SU-DHL-6 (cell line): ENCODE measurements around the gene UGT1A4.
"Not testable (repeated sequence)": the region's sequence is repeated elsewhere in the genome, so short reads cannot be mapped to it uniquely, and the experiment has no call there.

Experiments used
- H2AFZ ChIP-seq: fragments of 200-600 bp; sonication (generic); 2 replicates; pipeline ENCODE4 v1.6.1; 2014; ENCODE audit warnings: low read depth, mild to moderate bottlenecking, moderate library complexity, mixed read lengths, antibody characterized with exemption, low read length; ENCODE audit not compliant: severe bottlenecking
- H3F3A ChIP-seq: fragments of 200-600 bp; shearing (Covaris generic); 2 replicates; pipeline ENCODE4 v1.6.0; 2016; ENCODE audit warnings: antibody characterized with exemption, mild to moderate bottlenecking; ENCODE audit not compliant: insufficient read depth
- H3K27ac ChIP-seq: fragments of 200-600 bp; sonication (generic); 2 replicates; pipeline ENCODE4 v1.5.1; 2016; ENCODE audit warnings: low read depth, mild to moderate bottlenecking, low read length, moderate library complexity, mixed read lengths
- H3K27me3 ChIP-seq: fragments of 200-600 bp; sonication (generic), shearing (Covaris generic); 2 replicates; pipeline ENCODE4 v1.6.0; 2014; ENCODE audit warnings: mild to moderate bottlenecking, low read length
- H3K36me3 ChIP-seq: fragments of 200-600 bp; sonication (generic); 2 replicates; pipeline ENCODE4 v1.6.1; 2014; ENCODE audit warnings: mild to moderate bottlenecking, low read length, mixed read lengths
- H3K4me2 ChIP-seq: fragments of 300-600, 200-600 bp; shearing (Covaris generic), sonication (generic); 2 replicates; pipeline ENCODE4 v1.6.0; 2014; ENCODE audit warnings: low read length, low read depth, mild to moderate bottlenecking; ENCODE audit not compliant: poor library complexity, severe bottlenecking
- H3K4me3 ChIP-seq: fragments of 200-600 bp; sonication (generic); 2 replicates; pipeline ENCODE4 v1.5.1; 2014; ENCODE audit warnings: antibody characterized with exemption, low read length, mild to moderate bottlenecking, mixed read lengths; ENCODE audit not compliant: insufficient read depth, poor library complexity, severe bottlenecking
- H3K79me2 ChIP-seq: fragments of 200-600 bp; sonication (generic); 2 replicates; pipeline ENCODE4 v1.6.1; 2014; ENCODE audit warnings: mild to moderate bottlenecking, low read length, moderate library complexity; ENCODE audit not compliant: insufficient read depth
- H3K9ac ChIP-seq: fragments of 200-600 bp; sonication (generic); 2 replicates; pipeline ENCODE4 v1.7.0; 2014; ENCODE audit warnings: mild to moderate bottlenecking, low read length
- H3K9me2 ChIP-seq: fragments of 200-600 bp; sonication (generic); replicated peaks from 2 replicates; pipeline ENCODE4 v1.6.1; 2014; ENCODE audit warnings: low read length; ENCODE audit not compliant: insufficient read depth
- H3K9me3 ChIP-seq: fragments of 200-600 bp; sonication (generic); 2 replicates; pipeline ENCODE4 v1.6.1; 2014; ENCODE audit warnings: low read length, mixed read lengths; ENCODE audit not compliant: insufficient read depth
- H4K20me1 ChIP-seq: fragments of 200-600 bp; sonication (generic); 2 replicates; pipeline ENCODE4 v1.6.1; 2014; ENCODE audit warnings: low read depth, mild to moderate bottlenecking, antibody characterized with exemption, low read length, moderate library complexity, mixed read lengths
- CTCF ChIP-seq: fragments of 200-600 bp; sonication (generic); IDR thresholded peaks from one replicate; pipeline ENCODE4 v1.5.1; 2017; ENCODE audit warnings: antibody characterized with exemption, mild to moderate bottlenecking, low read length, moderate library complexity; ENCODE audit not compliant: insufficient read depth, poor library complexity, severe bottlenecking
- EZH2phosphoT487 ChIP-seq: fragments of 200-600 bp; sonication (generic), shearing (Covaris generic); conservative IDR thresholded peaks from 2 replicates; pipeline ENCODE4 v1.6.1; 2018; ENCODE audit warnings: mild to moderate bottlenecking, antibody characterized with exemption, low read length, moderate library complexity, mixed read lengths

Gene UGT1A4

GRCh38 chr2:233743464-233744259 is 25.1 kb downstream of the UGT1A4 start:
- no peaks in the 10 kb centered on the region for H3F3A ChIP-seq
- H3K36me3 ChIP-seq = no peaks in the 10 kb centered on the region
- no peak for TF ChIP-seq CTCF
- TF ChIP-seq EZH2phosphoT487 = no peak
- no peaks in the 10 kb centered on the region for H3K27me3 ChIP-seq
- no peaks in the 10 kb centered on the region for H4K20me1 ChIP-seq
- no peak overlapping the region for H2AFZ ChIP-seq
- H3K27ac ChIP-seq = no peak overlapping the region
- no peak overlapping the region for H3K4me2 ChIP-seq
- H3K79me2 ChIP-seq = no peaks in the 10 kb centered on the region
- no peaks in the 10 kb centered on the region for H3K9me3 ChIP-seq
- no peak overlapping the region for H3K9ac ChIP-seq
- no peak overlapping the region for H3K4me3 ChIP-seq
- H3K9me2 ChIP-seq = no peaks in the 10 kb centered on the region

DNA sequence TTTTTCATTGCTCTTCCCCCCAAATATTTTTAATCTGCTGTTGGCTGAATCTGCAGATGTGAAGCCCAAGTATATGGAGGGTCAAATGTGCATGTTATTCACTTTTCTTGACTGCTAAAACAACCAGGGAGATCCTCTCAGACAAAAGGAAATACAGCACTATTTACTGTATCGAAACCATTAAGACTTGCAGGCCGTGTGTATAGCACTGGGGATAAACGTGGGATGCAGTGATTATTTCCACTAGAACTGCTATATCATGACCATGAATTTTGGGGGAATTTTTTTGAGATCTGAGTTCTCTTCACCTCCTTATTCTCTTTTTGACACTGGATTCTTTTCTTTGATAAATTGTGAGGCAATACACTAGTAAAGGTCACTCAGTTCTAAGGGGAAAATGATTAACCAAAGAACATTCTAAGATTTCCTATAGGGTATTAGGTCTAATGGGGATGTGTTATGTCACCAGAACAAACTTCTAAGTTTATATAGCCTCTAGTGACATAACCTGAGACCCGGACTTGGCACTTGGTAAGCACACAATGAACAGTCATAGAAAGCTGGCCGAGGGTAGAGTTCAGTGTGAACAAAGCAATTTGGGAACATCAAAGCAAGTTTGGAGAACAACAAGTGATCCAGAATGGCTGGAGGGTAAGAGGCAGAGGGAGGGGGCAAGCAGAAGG is 26.7 kb downstream of the UGT1A4 start:
- Histone ChIP-seq H3K4me3 (no peak overlapping the region), H3K4me2 (no peak overlapping the region), H3K36me3 (no peaks in the 10 kb centered on the region), H3K9me3 (no peaks in the 10 kb centered on the region), H2AFZ (no peak overlapping the region), H3K9me2 (no peaks in the 10 kb centered on the region), H3K9ac (no peak overlapping the region), H3K27ac (no peak overlapping the region), H3F3A (no peaks in the 10 kb centered on the region), H3K27me3 (no peaks in the 10 kb centered on the region), H3K79me2 (no peaks in the 10 kb centered on the region), H4K20me1 (no peaks in the 10 kb centered on the region)
- TF ChIP-seq CTCF = no peak
- no peak for TF ChIP-seq EZH2phosphoT487

GRCh38 chr2:233745838-233746237 is 27.3 kb downstream of the UGT1A4 start:
- H3F3A ChIP-seq, H3K27ac ChIP-seq: not testable (repeated sequence)

More at GRCh38 chr2:233745838-233746237, 27.3 kb downstream of the UGT1A4 start:
- H3K9me3 ChIP-seq, H3K4me3 ChIP-seq, H3K9me2 ChIP-seq, H3K27me3 ChIP-seq, H3K36me3 ChIP-seq, H2AFZ ChIP-seq, H4K20me1 ChIP-seq, H3K9ac ChIP-seq, H3K4me2 ChIP-seq, H3K79me2 ChIP-seq: not testable (repeated sequence)
